SIG-M5 treated with dmso at 0.1 percent for 504 hours (cell line): Measurements from ENCODE around the gene THAP10.
A peak's percentile ranks its signal among the peaks of the same experiment; 100 is the strongest.
"Not testable (repeated sequence)": the region's sequence is repeated elsewhere in the genome, so short reads cannot be mapped to it uniquely, and the experiment has no call there.

ENCODE experiments used
- DNase-seq: peaks from one replicate; lab custom pipeline; 2025; ENCODE audit not compliant: unreplicated experiment; lab: John Stamatoyannopoulos, UW

The THAP10 gene

GRCh38 chr15:70892002-70892911 is at the start of gene THAP10, which contains the start of gene LRRC49:
Gene THAP10 (minus strand): TSS chr15:70892433. CDS start chr15:70892272, 161 bp downstream.
Gene LRRC49 (plus strand): TSS chr15:70892826. CDS start chr15:70892895, 69 bp downstream.
- peak; percentile 82 for DNase-seq

GRCh38 chr15:70936326-70936725 is 44.1 kb upstream of the THAP10 start:
- DNase-seq: no peak

- no peak for DNase-seq
These were observed 43.4 kb upstream of the THAP10 start for GRCh38 chr15:70935631-70936030.

GRCh38 chr15:70933411-70933810 is 41.2 kb upstream of the THAP10 start:
- DNase-seq: no peak

- DNase-seq: no peak
These were observed 40.2 kb upstream of the THAP10 start for GRCh38 chr15:70932397-70932796.

- no peak for DNase-seq
These were observed 39.6 kb upstream of the THAP10 start for GRCh38 chr15:70931821-70932220.

- not testable (repeated sequence) for DNase-seq
These were observed 34.7 kb upstream of the THAP10 start for GRCh38 chr15:70926914-70927313.

GRCh38 chr15:70923311-70924080 is 31.3 kb upstream of the THAP10 start:
- DNase-seq: no peak

- DNase-seq: no peak
These were observed 29.9 kb upstream of the THAP10 start for GRCh38 chr15:70922119-70922518.

- DNase-seq: no peak
These were observed 28.9 kb upstream of the THAP10 start for GRCh38 chr15:70920981-70921696.

GRCh38 chr15:70917955-70918354 is 25.7 kb upstream of the THAP10 start:
- DNase-seq: no peak

GRCh38 chr15:70916531-70916930 is 24.3 kb upstream of the THAP10 start:
- DNase-seq: no peak

- DNase-seq: no peak
These were observed 20.0 kb upstream of the THAP10 start for GRCh38 chr15:70912187-70912586.

- DNase-seq: no peak
These were observed 18.7 kb upstream of the THAP10 start for GRCh38 chr15:70910958-70911357.

GRCh38 chr15:70907784-70908471 is 15.7 kb upstream of the THAP10 start:
- no peak for DNase-seq

- no peak for DNase-seq
These were observed 14.6 kb upstream of the THAP10 start for GRCh38 chr15:70906842-70907241.

- DNase-seq: peak; percentile 44
These were observed 9.9 kb upstream of the THAP10 start for GRCh38 chr15:70902107-70902506.

- peak; percentile 51 for DNase-seq
These were observed 803 bp upstream of the THAP10 start for GRCh38 chr15:70892912-70893560.

- DNase-seq: no peak
These were observed 9.9 kb downstream of the THAP10 start for GRCh38 chr15:70882361-70882760.

GRCh38 chr15:70880781-70881180 is 11.5 kb downstream of the THAP10 start:
- no peak for DNase-seq
